GM12892 (cell line): Measurements from ENCODE around the gene SERAC1.
A peak's percentile ranks its signal among the peaks of the same experiment; 100 is the strongest.

Experiments
- DNase-seq: peaks from one replicate; pipeline ENCODE4 v3.0.0; 2011; ENCODE audit not compliant: insufficient read length
- FAIRE-seq: peaks from 2 replicates; lab custom pipeline; 2011; peaks lifted over from hg19 to GRCh38; lab: Jason Lieb, UNC
- POLR2A ChIP-seq: IDR thresholded peaks from 2 replicates; pipeline ENCODE4 v1.6.1; 2011; ENCODE audit warnings: low read depth, low read length, control low read depth
- POLR2AphosphoS5 ChIP-seq: IDR thresholded peaks from 2 replicates; pipeline ENCODE4 v1.6.1; 2011; ENCODE audit warnings: low read depth, low read length, control low read depth
- TAF1 ChIP-seq: IDR thresholded peaks from 2 replicates; pipeline ENCODE4 v1.6.1; 2011; ENCODE audit warnings: low read depth, mild to moderate bottlenecking, control low read depth, low read length, borderline replicate concordance

The SERAC1 gene

GRCh38 chr6:158083455-158084325 is 84.4 kb downstream of the SERAC1 start:
- TF ChIP-seq POLR2AphosphoS5 (no peak), POLR2A (no peak), TAF1 (no peak)
- FAIRE-seq, result no peak

GRCh38 chr6:158081657-158081935 is 86.5 kb downstream of the SERAC1 start:
- DNase-seq, result no peak
- no peak for FAIRE-seq
- TF ChIP-seq POLR2A (no peak), POLR2AphosphoS5 (no peak), TAF1 (no peak)

More at GRCh38 chr6:158083455-158084325, 84.4 kb downstream of the SERAC1 start:
- no peak for DNase-seq

GRCh38 chr6:158080849-158081656 is 87.0 kb downstream of the SERAC1 start:
- TF ChIP-seq POLR2AphosphoS5 (no peak), POLR2A (no peak), TAF1 (no peak)
- FAIRE-seq (no peak), DNase-seq (no peak)

- TF ChIP-seq TAF1 (no peak), POLR2AphosphoS5 (no peak), POLR2A (no peak)
- DNase-seq (no peak), FAIRE-seq (no peak)
Observed at GRCh38 chr6:158078320-158078719, 89.7 kb downstream of the SERAC1 start.

- no peak for FAIRE-seq
- TF ChIP-seq POLR2AphosphoS5 (no peak), POLR2A (no peak), TAF1 (no peak)
- DNase-seq, result no peak
Observed at GRCh38 chr6:158077676-158078075, 90.4 kb downstream of the SERAC1 start.

- FAIRE-seq (no peak), DNase-seq (no peak)
- TF ChIP-seq TAF1 (no peak), POLR2A (no peak), POLR2AphosphoS5 (no peak)
Observed at GRCh38 chr6:158076548-158076947, 91.5 kb downstream of the SERAC1 start.

GRCh38 chr6:158073776-158074175 is 94.3 kb downstream of the SERAC1 start:
- FAIRE-seq (no peak), DNase-seq (no peak)
- TF ChIP-seq TAF1, result no peak
- no peak for TF ChIP-seq POLR2AphosphoS5
- TF ChIP-seq POLR2A, result no peak

GRCh38 chr6:158072083-158072721 is 95.9 kb downstream of the SERAC1 start:
- DNase-seq, result peak; percentile 71
- TF ChIP-seq TAF1, result no peak
- FAIRE-seq, result peak; percentile 97

GRCh38 chr6:158071121-158072082 is 96.7 kb downstream of the SERAC1 start:
- FAIRE-seq (no peak), DNase-seq (no peak)
- no peak for TF ChIP-seq POLR2A
- TF ChIP-seq TAF1, result no peak
- TF ChIP-seq POLR2AphosphoS5, result no peak

- no peak for DNase-seq
- no peak for TF ChIP-seq POLR2AphosphoS5
- no peak for TF ChIP-seq POLR2A
- no peak for TF ChIP-seq TAF1
- FAIRE-seq, result no peak
Observed at GRCh38 chr6:158070513-158070912, 97.5 kb downstream of the SERAC1 start.

GRCh38 chr6:158069800-158070195 is 98.3 kb downstream of the SERAC1 start:
- FAIRE-seq (no peak), DNase-seq (no peak)

More at GRCh38 chr6:158069800-158070195, 98.3 kb downstream of the SERAC1 start:
- TF ChIP-seq POLR2AphosphoS5, result no peak
- no peak for TF ChIP-seq POLR2A
- TF ChIP-seq TAF1, result no peak
